Sigmoid colon (tissue), 3 donors: Measurements from ENCODE around the gene ELOVL1.

Experiments used
- CTCF ChIP-seq, 4 experiments: fragments of 450-650 bp in 3 of 4; fragments of 200-600 bp in 1 of 4; IDR thresholded peaks; one replicate each; pipeline ENCODE4 v1.5.1; 2016 to 2019; ENCODE audit warnings: antibody characterized with exemption in 4 of 4, mild to moderate bottlenecking in 3 of 4, moderate library complexity in 2 of 4
- POLR2A ChIP-seq, 2 donors: fragments of 450-650 bp; IDR thresholded peaks; one replicate each; pipeline ENCODE4 v1.6.1; 2016; ENCODE audit warnings: antibody characterized with exemption in 2 of 2, mild to moderate bottlenecking in 2 of 2, moderate library complexity in 2 of 2

- TF ChIP-seq CTCF (IDR thresholded peaks at IDR 0.05) (no peak), POLR2A (IDR thresholded peaks at IDR 0.05) (no peak)
These were observed 7.2 kb downstream of the ELOVL1 start for GRCh38 chr1:43360616-43361015.
